GM19239 (cell line): ENCODE measurements around the gene ADCYAP1R1.
A peak's percentile ranks its signal among the peaks of the same experiment; 100 is the strongest.

Experiments
- DNase-seq: peaks from one replicate; pipeline ENCODE4 v3.0.0; 2011; ENCODE audit warnings: low spot score; ENCODE audit not compliant: insufficient read length
- FAIRE-seq: peaks from 2 replicates; lab custom pipeline; 2011; peaks lifted over from hg19 to GRCh38; lab: Jason Lieb, UNC

Gene ADCYAP1R1

DNA sequence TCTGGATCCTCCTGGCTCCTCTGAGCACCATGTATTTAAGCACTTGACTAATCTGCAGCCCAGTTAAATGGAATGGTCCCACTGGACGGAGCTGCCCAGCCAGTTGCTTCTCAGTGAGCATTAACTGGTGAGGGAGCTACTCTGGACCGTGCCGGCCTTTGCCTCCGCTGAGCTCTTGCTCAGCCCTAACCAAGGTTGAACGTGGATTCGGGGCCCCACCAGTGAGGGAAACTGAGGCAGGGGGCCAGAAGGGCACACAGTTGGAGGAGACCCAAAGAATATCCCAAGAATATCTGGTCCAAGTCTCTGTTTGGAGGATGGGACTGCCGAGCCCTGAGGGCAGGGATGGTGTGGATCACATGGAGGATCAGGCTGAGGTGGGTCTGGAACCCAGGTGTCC lies 13.7 kb downstream of the ADCYAP1R1 start:
- FAIRE-seq (no peak), DNase-seq (no peak)

DNA sequence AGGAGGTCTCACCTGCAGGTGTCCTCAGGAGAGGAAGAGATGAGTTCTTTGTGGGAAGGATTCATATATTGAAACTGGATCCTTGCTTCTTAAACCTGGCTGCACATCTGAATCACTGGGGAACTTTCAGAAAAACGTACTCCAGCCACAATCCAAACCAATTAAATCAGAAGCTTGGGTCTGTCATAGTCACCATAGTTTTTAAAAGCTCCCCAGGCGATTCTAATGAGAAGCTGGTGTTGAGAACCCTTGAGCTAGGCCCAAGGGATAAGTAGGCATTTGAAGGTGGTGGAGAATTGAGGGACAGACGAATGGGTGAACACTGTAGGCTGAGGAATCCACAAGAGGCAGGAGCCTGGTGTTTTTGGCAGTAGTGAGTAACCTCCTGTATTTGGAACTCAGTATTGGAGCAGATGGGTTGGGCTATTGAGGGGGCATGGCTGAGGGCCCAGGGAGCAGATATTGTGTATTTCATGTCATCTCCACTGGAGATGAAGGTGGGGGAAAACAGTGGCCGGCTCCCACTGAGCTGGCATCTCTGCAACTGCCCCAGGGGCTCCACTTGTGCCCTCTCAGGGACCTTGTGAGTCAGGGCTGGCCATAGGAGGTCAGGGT lies 14.5 kb downstream of the ADCYAP1R1 start:
- FAIRE-seq (no peak), DNase-seq (no peak)

DNA sequence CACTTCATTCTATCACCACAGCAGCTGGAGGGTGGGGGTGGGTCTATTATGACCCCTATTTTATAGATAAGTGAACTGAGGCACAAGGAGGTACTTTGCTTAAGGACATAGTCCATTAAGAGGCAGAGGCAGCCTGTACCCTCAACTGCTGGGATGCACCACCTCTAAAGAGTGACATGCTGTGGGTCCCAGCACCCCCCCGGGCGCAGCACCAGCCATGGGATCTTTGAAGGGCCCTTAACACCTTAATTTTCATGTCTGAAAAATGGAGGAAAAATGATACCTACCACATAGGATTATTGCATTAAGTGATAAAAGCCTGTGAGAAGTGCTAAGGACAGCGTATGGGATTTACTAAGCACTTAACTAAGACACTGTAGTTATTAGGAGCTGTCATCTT lies 15.4 kb downstream of the ADCYAP1R1 start:
- FAIRE-seq (no peak), DNase-seq (no peak)

DNA sequence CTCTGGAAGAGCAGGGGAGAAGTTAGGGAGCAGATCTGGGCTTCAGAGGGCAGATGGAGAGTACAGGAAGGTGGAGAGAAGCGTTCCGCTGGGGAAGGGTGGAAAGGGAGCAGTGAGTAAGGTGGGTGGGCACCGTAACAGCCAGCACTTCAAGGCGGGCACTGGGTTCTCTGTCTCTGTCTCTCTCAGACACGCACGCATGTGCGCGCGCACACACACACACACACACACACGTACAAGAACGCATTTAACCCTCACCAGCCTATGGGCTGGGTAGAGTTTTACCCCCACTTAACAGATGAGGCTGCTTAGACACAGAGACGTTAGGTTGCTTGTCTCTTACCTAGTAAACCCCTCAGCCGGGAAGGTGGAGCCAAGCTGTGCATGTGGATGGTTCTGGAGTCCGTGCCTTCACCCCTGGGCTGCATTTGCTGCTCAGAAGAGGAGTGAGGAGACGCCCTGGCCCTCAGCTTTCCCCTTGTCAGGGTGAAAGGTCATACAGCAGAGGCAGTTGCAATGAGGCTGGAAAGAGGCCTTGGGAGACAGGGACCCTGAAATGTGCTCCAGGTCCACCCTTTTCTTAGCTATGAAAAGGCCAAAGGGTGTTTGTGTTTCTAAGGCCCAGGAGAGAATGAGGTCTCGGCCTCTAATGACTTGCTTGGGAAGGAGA lies 16.0 kb downstream of the ADCYAP1R1 start:
- DNase-seq (no peak), FAIRE-seq (no peak)

DNA sequence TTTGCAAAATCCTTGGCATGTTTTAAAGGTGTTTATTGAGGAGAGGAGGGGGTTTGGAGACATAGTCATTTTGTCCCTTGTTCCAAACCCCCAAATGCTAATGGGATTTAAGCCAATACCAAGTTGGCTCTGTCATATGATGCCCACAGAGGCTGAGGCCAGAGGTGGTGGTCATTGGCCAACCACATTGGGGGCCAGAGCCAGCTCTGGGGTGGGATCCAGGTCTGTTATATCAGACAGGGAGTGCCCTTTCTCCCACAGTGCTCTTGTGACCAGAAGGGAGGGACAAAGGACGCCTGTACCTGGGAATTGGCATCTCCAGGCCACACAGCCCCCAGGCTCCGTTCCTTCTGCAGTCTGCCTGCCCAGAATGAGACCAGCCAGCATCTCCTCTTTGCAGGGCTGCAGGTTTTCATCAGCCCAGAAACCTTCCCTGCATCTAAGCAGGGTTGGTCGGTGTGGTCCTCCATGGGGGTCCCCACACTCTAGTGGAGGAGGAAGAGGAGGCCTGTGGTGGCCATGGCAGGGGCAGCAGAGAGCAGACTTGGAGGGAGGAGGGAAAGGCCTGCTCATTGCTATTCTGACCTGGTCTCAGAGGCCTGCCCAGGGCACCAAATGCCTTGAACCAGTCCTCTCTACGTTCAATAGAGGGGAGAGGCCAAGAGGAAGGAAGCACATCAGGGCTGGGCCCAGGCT lies 17.9 kb downstream of the ADCYAP1R1 start:
- DNase-seq (no peak), FAIRE-seq (no peak)

DNA sequence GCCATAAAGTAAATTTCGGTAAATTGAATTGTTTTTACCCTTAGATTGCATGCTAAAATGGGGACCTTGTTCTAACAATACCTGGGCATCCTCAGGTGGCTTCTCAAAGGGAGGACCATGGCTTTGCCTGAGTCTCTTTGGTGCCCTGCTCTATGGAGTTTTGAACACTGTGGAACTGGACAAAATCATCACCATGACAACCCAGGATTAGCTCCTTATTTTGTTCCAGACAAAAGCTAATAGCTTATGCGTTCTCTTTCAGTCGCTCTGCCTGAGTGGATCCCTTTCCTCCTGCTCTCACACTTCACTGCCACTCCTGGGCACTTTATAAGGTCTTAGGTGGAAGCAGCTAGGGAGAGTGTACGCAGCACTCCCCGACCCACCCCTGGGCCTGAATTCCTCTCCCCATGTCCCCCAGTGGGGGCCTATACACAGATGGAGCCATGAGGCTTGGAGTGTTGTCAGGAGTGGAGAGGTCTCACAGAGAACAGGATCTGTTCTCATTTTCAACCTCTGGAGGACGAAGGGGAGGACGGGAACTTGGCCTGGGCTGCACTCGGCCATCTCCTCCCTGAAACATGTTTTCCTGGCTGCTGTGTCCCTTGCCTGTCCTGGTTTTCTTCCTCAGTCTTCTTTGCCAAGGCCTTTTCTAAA lies 19.0 kb downstream of the ADCYAP1R1 start:
- FAIRE-seq (no peak), DNase-seq (no peak)

DNA sequence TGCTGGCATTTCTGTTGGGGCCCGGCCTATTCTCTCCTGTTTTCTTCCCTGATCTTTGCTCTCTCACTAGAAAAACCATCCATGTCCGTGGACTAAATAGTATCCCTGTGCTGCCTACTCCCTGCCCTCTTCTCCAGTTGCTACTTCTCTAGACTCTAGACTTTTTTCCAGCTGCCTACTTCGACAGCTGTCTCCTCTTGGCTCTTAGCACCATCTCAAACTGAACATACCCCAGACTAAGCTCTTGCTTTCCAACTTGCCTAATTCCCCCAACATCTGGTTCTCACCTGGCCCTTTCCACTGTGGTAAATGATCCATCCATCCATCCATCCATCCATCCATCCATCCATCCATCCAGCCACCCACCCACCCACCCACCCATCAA lies 19.5 kb downstream of the ADCYAP1R1 start:
- DNase-seq (no peak), FAIRE-seq (no peak)

DNA sequence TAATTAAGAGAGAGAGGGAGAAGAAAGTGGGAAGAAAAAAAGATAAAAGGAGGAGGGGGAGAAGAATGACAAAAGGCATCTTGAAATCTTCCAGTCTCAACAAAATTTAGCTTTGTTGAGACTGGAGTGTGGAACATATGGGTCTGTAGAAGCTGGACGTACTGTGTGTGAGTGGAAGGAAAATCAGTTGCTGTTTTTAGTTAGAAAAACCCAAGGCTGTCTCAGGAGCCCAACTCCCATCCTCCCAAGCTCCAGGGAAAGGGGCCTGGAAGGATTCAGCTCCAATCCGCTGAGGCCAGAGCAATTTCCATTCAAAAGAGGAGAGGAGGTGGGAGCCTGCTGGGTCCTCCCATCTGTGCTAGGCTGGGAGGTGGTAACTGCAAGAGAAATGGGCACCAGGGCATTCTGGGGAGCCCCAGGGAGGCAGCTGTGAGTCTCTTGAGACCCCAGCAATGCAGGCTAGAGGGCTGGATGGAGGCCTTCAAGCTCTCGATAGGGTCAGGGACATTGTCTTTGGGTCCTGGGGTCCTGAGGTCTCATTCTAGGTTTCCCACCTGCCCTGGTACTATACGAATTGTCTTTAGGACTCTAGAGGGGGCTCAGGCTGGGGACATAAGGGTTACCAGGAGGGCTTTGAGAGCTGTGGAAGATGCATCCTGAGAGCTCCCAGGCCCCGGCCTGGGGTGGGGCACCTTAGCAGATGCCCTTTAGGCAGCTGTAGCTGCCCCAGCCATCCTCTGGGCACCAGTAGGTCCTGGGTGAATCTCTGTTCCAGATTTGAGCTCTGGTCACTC lies 21.4 kb downstream of the ADCYAP1R1 start:
- FAIRE-seq: no peak
- no peak for DNase-seq

DNA sequence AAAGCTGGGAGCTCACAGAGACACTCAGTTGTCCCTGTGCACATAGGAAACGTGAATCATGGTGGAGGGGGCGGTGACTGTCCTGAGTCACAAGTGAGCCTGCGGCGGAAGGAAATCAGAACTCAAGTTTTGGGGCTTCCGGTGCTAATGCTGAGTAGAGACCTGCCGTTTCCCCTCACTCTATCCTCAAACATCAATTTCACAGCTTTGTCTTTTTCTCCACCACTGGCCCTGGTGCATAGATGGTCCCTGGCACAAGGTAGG lies 21.9 kb downstream of the ADCYAP1R1 start:
- DNase-seq (no peak), FAIRE-seq (no peak)

DNA sequence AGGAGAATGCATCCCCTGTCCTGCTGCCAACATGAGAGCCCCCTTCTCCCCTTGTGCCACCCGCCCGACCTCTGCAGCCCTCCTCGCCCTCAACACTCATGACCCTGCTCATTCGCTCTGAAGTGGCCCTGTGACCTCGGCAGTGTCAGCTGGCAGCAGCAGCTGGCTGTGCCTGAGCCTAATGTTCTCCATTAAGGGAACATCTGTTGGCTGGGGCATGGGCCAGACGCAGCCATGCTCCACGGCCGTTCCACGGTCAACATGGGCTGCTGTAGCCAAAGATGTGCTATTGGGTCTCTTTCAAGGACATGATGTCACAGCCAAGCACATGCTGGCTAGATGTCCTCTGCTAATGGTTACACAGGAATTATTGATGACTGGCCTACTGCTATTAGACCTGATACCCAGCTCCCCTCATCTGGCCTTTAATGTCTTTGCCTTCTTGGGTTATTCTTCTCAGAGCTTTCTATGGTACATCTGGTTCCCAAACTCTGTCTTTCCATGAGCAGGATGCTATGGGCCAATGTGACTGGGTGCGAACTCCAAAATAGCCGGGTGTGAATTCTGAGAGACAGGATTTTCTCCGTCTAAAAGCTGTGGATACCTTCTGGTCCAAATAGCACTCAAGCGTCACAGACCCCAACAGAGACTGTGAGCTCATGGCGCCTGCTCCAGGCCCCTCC lies 22.4 kb downstream of the ADCYAP1R1 start:
- no peak for FAIRE-seq
- DNase-seq: no peak

DNA sequence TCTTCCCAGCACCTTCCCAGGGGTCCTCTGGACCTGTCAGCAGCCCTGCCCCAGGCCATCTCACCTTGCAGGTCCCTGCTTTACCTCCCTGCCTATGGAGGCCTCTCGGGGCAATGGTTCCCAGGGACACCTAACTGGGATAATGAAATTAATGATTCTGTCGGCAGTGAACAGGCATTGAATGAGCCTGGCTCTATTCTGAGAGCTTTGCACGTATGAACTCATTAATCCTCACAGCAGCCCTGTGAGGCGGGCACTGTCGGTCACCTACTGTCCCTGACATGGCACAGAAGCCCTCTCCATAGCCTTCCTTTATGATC lies 22.9 kb downstream of the ADCYAP1R1 start:
- no peak for DNase-seq
- FAIRE-seq: no peak

DNA sequence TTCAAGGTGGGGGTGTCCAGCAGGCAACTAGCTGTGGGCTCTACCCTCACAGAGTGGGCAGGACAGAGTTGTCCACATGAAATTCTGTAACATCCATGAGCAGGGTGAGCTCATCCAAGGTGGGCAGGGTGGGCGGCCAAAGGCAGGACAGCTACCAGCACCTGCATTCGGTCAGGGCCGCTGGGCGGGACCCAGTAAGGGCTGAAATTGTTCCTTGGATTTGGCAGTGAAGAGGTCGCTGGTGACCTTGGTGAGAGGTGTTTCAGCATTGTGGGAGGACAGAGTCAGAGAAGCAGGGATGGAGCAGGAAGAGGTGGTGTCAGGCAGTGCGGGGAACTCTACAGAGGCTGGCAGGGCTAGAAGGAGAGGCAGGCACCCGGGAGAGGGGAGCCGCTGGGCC lies 23.9 kb downstream of the ADCYAP1R1 start:
- FAIRE-seq: no peak
- DNase-seq: no peak

DNA sequence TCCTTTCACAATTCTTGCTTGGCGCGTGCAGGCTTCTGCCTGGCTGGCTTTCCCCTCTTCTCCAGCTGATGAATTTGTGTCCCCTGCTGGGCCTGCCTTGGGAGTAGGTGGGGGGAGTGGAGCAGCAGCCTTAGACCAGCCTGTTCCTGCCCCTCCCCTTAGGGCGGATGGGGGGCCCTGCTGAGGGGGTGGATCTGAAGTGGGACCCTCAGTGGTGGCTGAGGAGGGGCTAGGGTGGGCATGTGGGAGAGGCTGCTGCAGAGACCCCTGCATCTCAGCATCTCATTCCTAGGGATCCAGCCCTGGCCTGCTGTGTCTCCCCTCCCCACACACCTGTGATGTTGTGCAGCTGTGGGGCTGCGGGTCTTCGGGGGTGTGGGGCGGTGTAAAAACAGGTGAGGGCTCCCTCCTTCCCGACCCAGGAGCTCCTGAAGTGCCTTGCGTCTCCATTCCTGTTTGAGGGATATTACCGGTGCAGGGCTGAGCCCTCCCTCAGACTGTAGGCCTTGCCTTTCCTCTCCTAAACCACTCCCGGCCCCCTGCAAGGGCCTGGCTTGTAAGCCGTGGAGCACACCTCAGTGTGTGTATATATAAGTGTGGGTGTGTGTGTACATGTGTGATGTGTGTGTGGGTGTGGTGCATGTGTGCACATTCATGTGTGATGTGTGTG lies 24.7 kb downstream of the ADCYAP1R1 start:
- DNase-seq (no peak), FAIRE-seq (no peak)

DNA sequence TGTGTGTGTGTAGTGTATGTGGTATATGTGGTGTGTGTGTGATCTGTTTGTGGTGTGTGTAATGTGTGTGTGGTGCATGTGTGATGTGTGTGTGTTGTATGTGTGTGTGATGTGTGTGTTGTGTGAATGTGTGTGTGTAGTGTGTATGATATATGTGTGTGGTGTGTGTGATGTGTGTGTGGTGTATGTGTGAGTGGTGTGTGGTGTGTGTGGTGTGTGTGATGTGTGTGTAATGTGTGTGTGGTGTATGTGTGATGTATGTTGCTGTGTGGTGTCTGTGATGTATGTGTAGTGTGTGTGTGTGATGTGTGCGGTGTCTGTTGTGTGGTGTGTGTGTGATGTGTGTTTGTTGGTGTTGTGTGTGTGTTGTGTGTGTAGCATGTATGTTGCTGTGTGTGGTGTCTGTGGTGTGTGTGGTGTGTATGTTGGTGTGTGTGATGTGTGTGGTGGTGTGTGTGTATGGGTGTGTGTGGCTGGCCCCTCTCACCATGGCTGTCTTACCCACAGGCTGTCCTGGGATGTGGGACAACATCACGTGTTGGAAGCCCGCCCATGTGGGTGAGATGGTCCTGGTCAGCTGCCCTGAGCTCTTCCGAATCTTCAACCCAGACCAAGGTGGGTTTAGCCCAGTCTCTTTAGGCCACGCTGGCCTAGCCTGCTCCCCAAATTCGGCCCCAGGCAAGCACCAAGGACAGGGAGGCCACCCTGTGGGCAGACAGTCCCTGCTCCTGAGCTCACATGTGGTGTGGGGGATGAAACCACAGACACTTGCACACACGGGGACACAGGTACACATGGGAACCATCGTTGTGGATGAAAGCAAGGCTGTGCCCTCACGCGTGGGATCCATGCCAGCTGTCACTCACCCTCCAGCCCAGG lies 25.6 kb downstream of the ADCYAP1R1 start:
- no peak for DNase-seq
- FAIRE-seq: peak; percentile 39

DNA sequence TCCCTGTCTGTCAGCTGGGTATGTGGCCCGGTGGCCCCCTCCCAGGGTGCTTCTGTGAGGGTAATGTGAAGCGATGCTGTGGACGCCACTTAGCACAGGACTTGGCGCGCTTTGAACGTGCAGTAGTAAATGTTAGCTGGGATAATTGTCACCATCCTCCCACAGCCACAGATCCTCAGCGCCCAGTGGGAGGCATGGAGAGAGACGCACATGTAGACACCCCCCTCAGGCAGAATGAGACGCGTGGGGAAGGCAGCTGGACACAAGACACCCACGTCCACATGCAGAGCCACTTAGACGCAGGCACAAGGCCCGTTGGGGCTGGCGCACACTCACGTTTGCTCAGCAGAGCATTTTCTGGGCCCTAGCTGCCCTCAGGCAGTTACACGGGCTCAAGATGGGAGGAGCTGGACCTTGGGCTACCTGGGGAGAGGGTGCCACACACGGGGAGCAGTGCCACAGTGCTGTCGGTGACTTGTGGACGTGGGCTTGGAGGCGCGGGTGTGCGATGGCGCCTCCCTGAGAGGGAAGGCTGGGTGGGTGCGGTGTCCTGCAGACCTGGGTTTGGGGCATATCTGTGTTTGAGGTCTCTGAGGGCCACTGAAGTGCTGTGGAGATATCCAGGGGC lies 26.4 kb downstream of the ADCYAP1R1 start:
- FAIRE-seq (no peak), DNase-seq (no peak)

DNA sequence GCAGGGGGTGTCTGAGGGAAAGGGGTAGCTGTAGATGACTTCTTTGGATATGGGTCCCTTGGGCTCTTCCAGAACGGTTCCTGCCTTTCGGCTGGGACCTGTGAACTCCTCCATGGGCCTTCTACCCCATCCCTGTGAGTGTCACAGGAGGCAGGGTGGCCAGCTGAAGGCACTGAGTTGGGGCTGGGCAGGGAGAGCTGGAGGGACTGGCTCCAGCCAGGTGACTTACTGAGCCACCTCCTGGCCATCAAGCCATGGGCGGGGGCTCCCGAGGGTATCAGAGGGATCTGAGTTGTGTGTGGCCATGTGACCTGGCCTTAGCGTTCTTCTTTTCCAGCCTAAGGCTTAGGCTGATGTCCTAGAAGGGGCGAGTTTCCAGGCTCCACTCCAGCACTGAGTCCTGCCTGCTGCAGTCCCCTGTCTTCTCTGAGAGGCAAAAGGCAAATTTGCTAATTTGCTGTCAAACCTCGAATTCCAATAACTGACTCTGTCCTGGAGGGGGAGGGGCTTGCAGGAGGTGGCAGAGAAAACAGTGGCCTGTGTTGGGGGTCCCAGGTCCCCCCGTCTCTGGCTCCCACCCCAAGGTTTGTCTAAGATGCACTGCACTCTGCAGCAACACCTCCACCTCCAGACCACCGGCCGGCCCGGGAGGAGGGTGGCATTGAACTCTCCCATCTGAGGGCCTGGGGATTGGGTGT lies 27.2 kb downstream of the ADCYAP1R1 start:
- no peak for FAIRE-seq
- DNase-seq: no peak

DNA sequence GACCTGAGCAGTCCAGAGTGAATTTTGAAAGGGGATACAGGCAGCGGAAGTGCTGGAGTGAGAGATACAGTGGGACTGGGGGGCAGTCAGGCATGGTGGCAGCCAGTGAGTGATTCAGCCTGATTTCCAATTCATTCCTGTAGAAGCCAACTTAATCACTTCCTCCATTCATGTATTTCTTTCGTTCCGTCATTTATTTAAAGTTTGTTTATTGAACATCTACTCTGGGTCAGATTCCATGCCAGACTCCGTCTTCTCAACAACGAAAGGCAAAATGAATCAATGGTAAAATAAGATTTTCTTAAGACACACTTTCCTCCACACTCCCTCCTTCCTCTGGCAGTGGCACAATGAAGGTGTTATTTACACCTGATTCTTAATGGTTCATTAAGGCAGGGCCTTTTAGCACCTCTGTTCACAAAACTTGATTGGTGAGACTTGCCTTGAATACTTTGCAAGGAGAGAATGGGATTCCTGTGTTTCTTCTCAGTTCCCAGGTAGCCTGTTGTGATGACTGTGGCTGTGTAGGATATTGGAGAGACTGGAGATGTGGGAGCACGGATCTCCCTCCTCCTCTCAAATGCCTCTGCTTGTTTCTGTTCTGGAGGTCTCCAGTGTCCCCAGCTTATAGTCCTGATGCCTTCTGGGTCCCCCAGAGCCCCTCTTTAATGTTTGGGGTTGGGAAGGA lies 27.9 kb downstream of the ADCYAP1R1 start:
- DNase-seq (no peak), FAIRE-seq (no peak)
